ENCODE measurements around the gene RELN.

RELN gene

GRCh38 chr7:103877565-103877964, 111.9 kb downstream of the RELN start:
- no peaks in the 10 kb centered on the region for H3K4me1 ChIP-seq (ENCODE audit: control insufficient read depth, insufficient read depth, low read length)
- TF ChIP-seq, protein P1, sequence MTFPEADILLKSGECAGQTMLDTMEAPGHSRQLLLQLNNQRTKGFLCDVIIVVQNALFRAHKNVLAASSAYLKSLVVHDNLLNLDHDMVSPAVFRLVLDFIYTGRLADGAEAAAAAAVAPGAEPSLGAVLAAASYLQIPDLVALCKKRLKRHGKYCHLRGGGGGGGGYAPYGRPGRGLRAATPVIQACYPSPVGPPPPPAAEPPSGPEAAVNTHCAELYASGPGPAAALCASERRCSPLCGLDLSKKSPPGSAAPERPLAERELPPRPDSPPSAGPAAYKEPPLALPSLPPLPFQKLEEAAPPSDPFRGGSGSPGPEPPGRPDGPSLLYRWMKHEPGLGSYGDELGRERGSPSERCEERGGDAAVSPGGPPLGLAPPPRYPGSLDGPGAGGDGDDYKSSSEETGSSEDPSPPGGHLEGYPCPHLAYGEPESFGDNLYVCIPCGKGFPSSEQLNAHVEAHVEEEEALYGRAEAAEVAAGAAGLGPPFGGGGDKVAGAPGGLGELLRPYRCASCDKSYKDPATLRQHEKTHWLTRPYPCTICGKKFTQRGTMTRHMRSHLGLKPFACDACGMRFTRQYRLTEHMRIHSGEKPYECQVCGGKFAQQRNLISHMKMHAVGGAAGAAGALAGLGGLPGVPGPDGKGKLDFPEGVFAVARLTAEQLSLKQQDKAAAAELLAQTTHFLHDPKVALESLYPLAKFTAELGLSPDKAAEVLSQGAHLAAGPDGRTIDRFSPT (tag by site-specific recombination; IDR thresholded peaks at IDR 0.05): no peak
- TF ChIP-seq ZNF677 (tag by site-specific recombination; IDR thresholded peaks at IDR 0.05) (no peak), ZNF394 (tag by site-specific recombination; IDR thresholded peaks at IDR 0.05; ENCODE audit: borderline replicate concordance) (no peak)
- POLR2A ChIA-PET: no interaction called here
- H3K4me3 ChIP-seq (ENCODE audit: low read depth, low read length): no peak overlapping the region
- H3K27ac ChIP-seq (ENCODE audit: extremely low read depth, low read depth, low read length): no peak overlapping the region
- CTCF ChIA-PET: no interaction called here
- no peaks in the 10 kb centered on the region for H3K36me3 ChIP-seq (ENCODE audit: control insufficient read depth in 2 of 2, insufficient read depth in 1 of 2, low read length in 2 of 2)
- H3K9me3 ChIP-seq (ENCODE audit: control insufficient read depth, insufficient read depth, low read depth, low read length): no peaks in the 10 kb centered on the region

DNA sequence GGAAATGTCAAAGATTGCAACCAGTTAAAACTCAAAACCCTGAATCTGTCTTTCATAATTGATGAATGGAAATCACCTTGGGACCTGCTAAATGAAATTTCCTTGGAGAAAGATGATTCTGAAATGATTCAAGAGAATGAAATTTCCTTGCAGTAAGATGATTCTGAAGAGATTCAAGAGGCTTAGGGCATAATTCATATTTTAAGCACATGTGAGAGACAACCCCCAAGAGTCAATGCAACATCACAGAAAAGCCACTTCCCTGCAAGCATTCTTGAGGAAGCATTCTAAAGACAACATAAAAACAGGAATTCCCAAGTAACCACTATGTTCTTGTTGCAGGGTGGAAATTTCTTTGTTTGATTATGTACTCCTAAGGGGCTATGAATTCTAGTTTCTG, 113.7 kb downstream of the RELN start:
- TF ChIP-seq ZSCAN16 (tag by site-specific recombination; IDR thresholded peaks at IDR 0.05) (no peak), MEIS1 (CRISPR knock-in tag; IDR thresholded peaks at IDR 0.05; ENCODE audit: borderline replicate concordance) (no peak), GLI4 (tag by site-specific recombination; IDR thresholded peaks at IDR 0.05) (no peak), ZNF169 (tag by site-specific recombination; IDR thresholded peaks at IDR 0.05) (no peak), GLIS2 (tag by site-specific recombination; IDR thresholded peaks at IDR 0.05) (no peak), TCF7L2 (IDR thresholded peaks at IDR 0.05; ENCODE audit: borderline replicate concordance, low read depth, low read length) (no peak), KLF10 (tag by site-specific recombination; IDR thresholded peaks at IDR 0.05) (no peak), KLF8 (tag by site-specific recombination; IDR thresholded peaks at IDR 0.05) (no peak), ZNF19 (tag by site-specific recombination; IDR thresholded peaks at IDR 0.05; ENCODE audit: low read depth) (no peak), SALL2 (tag by site-specific recombination; IDR thresholded peaks at IDR 0.05; ENCODE audit: borderline replicate concordance) (no peak), YY1 (tag by site-specific recombination; IDR thresholded peaks at IDR 0.05) (no peak), SETDB1 (IDR thresholded peaks at IDR 0.05; ENCODE audit: insufficient read length, low read length) (no peak), MYNN (tag by site-specific recombination; IDR thresholded peaks at IDR 0.05; ENCODE audit: borderline replicate concordance) (no peak)
- TF ChIP-seq, protein P2, sequence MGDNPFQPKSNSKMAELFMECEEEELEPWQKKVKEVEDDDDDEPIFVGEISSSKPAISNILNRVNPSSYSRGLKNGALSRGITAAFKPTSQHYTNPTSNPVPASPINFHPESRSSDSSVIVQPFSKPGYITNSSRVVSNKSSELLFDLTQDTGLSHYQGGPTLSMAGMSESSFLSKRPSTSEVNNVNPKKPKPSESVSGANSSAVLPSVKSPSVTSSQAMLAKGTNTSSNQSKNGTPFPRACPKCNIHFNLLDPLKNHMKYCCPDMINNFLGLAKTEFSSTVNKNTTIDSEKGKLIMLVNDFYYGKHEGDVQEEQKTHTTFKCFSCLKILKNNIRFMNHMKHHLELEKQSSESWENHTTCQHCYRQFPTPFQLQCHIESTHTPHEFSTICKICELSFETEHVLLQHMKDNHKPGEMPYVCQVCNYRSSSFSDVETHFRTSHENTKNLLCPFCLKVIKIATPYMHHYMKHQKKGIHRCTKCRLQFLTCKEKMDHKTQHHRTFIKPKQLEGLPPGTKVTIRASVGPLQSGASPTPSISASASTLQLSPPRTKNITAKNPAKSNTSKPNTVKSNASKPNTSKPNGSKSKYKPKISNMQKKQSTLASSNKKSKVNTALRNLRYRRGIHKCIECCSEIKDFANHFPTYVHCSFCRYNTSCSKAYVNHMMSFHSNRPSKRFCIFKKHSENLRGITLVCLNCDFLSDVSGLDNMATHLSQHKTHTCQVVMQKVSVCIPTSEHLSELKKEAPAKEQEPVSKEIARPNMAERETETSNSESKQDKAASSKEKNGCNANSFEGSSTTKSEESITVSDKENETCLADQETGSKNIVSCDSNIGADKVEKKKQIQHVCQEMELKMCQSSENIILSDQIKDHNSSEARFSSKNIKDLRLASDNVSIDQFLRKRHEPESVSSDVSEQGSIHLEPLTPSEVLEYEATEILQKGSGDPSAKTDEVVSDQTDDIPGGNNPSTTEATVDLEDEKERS (tag by site-specific recombination; IDR thresholded peaks at IDR 0.05): no peak
- TF ChIP-seq, protein P3, sequence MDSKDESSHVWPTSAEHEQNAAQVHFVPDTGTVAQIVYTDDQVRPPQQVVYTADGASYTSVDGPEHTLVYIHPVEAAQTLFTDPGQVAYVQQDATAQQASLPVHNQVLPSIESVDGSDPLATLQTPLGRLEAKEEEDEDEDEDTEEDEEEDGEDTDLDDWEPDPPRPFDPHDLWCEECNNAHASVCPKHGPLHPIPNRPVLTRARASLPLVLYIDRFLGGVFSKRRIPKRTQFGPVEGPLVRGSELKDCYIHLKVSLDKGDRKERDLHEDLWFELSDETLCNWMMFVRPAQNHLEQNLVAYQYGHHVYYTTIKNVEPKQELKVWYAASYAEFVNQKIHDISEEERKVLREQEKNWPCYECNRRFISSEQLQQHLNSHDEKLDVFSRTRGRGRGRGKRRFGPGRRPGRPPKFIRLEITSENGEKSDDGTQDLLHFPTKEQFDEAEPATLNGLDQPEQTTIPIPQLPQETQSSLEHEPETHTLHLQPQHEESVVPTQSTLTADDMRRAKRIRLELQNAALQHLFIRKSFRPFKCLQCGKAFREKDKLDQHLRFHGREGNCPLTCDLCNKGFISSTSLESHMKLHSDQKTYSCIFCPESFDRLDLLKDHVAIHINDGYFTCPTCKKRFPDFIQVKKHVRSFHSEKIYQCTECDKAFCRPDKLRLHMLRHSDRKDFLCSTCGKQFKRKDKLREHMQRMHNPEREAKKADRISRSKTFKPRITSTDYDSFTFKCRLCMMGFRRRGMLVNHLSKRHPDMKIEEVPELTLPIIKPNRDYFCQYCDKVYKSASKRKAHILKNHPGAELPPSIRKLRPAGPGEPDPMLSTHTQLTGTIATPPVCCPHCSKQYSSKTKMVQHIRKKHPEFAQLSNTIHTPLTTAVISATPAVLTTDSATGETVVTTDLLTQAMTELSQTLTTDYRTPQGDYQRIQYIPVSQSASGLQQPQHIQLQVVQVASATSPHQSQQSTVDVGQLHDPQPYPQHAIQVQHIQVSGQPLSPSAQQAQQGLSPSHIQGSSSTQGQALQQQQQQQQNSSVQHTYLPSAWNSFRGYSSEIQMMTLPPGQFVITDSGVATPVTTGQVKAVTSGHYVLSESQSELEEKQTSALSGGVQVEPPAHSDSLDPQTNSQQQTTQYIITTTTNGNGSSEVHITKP (tag by site-specific recombination; IDR thresholded peaks at IDR 0.05): no peak
- ChIA-PET CTCF (no interaction called here), POLR2A (no interaction called here)
- Histone ChIP-seq H3K9me3 (ENCODE audit: control insufficient read depth, insufficient read depth, low read depth, low read length) (no peaks in the 10 kb centered on the region), H3K27ac (ENCODE audit: extremely low read depth, low read depth, low read length) (no peak overlapping the region), H3K36me3 (ENCODE audit: control insufficient read depth in 2 of 2, insufficient read depth in 1 of 2, low read length in 2 of 2) (no peaks in the 10 kb centered on the region), H3K4me3 (ENCODE audit: low read depth, low read length) (no peak overlapping the region), H3K4me1 (ENCODE audit: control insufficient read depth, insufficient read depth, low read length) (no peaks in the 10 kb centered on the region)

Data from HEK293 (cell line).